GM12864 (cell line): Measurements from ENCODE around the gene PRPF8.
"Not testable (repeated sequence)": the region's sequence is repeated elsewhere in the genome, so short reads cannot be mapped to it uniquely, and the experiment has no call there.

Experiments used
- DNase-seq: peaks from one replicate; pipeline ENCODE4 v3.0.0-alpha.2; 2011; ENCODE audit warnings: low read depth
- H3K4me3 ChIP-seq: 2 replicates; pipeline ENCODE4 v1.5.1; 2011; ENCODE audit warnings: mild to moderate bottlenecking, low read depth, low read length, control low read depth
- CTCF ChIP-seq: IDR thresholded peaks from 2 replicates; pipeline ENCODE4 v1.5.1; 2011; ENCODE audit warnings: low read depth, mild to moderate bottlenecking, moderate library complexity, low read length, control low read depth, inconsistent platforms; ENCODE audit errors: missing control alignments

PRPF8 gene

GRCh38 chr17:1724351-1724868 is 39.7 kb upstream of the PRPF8 start, which contains the start of gene WDR81:
TSS of gene WDR81 (plus strand) at chr17:1724704. CDS start at chr17:1724960, 256 bp downstream.
- DNase-seq, result peak; percentile 59
- no peak for TF ChIP-seq CTCF
- peak within 1 kb of the TSS; percentile 72 for H3K4me3 ChIP-seq

GRCh38 chr17:1722022-1722421 is 37.4 kb upstream of the PRPF8 start:
- DNase-seq, result peak; percentile 62
- H3K4me3 ChIP-seq, result not testable (repeated sequence)

GRCh38 chr17:1720856-1721386 is 36.3 kb upstream of the PRPF8 start:
- DNase-seq, result peak; percentile 74
- H3K4me3 ChIP-seq, result no peak overlapping the region
- TF ChIP-seq CTCF, result peak; percentile 99

GRCh38 chr17:1718362-1719165 is 33.9 kb upstream of the PRPF8 start:
- no peak for TF ChIP-seq CTCF
- DNase-seq, result no peak
- peak overlapping the region; percentile 88 for H3K4me3 ChIP-seq

GRCh38 chr17:1716912-1717695 is 32.4 kb upstream of the PRPF8 start:
- DNase-seq, result peak; percentile 99
- no peak for TF ChIP-seq CTCF
- peak overlapping the region; percentile 88 for H3K4me3 ChIP-seq

- DNase-seq, result peak; percentile 100
- H3K4me3 ChIP-seq, result peak overlapping the region; percentile 88
- TF ChIP-seq CTCF, result no peak
These were observed 31.6 kb upstream of the PRPF8 start for GRCh38 chr17:1716076-1716911.
